Astrocyte of the spinal cord (primary cell): Measurements from ENCODE around the gene TTC28.
"Not testable (repeated sequence)": the region's sequence is repeated elsewhere in the genome, so short reads cannot be mapped to it uniquely, and the experiment has no call there.

ENCODE experiments used
- DNase-seq: peaks from one replicate; pipeline ENCODE4 v3.0.0; 2011; ENCODE audit warnings: low read depth, low spot score
- H3K4me3 ChIP-seq: 2 replicates; pipeline ENCODE4 v1.5.1; 2011; ENCODE audit warnings: low read depth, mild to moderate bottlenecking, low read length, moderate library complexity
- in situ Hi-C: cut with HindIII; loops from 2 replicates; pipeline ENCODE4 v1.10.0; 2017; ENCODE audit warnings: low sequenced_read_pairs
- TF ChIP-seq, protein P1 (sequence below): IDR thresholded peaks from 2 replicates; pipeline ENCODE4 v1.5.1; 2012; ENCODE audit warnings: low read depth, mild to moderate bottlenecking, low read length, inconsistent platforms

The TTC28 gene

DNA sequence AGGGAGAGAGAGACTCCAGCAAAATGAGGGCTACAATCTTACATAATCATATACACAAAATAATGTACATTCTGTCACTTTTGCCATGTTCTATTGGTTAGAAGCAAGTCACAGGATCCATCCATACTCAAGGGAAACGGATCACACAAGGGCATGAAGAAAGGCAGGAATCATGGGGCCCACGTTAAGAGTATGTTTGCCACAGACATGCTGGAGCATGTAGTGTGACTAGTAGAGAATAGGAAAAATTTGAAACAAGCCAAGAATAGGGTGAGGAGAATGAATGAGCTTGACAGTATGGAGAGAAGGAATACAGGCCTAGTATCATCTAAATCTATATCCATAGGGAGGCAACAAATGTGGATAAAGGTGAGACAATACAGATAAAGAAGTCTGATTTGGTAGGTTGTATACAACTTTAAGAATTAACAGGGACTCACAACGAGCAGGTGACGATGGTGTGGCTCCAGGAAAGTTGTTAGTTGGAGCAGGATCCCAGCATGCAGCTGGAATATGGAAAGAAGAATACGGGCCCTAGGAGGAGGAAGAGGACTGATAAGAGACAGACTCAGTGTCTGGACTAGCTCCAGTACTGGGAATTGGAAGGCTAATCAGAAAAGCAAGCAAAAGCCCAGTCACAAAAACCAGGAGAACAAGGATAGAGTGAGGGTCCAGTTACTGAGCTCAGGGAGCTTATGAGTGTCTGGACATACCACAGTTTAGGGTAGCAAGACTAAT lies 458.8 kb downstream of the TTC28 start:
- TF ChIP-seq, protein P1, sequence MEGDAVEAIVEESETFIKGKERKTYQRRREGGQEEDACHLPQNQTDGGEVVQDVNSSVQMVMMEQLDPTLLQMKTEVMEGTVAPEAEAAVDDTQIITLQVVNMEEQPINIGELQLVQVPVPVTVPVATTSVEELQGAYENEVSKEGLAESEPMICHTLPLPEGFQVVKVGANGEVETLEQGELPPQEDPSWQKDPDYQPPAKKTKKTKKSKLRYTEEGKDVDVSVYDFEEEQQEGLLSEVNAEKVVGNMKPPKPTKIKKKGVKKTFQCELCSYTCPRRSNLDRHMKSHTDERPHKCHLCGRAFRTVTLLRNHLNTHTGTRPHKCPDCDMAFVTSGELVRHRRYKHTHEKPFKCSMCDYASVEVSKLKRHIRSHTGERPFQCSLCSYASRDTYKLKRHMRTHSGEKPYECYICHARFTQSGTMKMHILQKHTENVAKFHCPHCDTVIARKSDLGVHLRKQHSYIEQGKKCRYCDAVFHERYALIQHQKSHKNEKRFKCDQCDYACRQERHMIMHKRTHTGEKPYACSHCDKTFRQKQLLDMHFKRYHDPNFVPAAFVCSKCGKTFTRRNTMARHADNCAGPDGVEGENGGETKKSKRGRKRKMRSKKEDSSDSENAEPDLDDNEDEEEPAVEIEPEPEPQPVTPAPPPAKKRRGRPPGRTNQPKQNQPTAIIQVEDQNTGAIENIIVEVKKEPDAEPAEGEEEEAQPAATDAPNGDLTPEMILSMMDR: no peak
- no peak overlapping the region for H3K4me3 ChIP-seq
- in situ Hi-C loops: no loop called here
- no peak for DNase-seq

DNA sequence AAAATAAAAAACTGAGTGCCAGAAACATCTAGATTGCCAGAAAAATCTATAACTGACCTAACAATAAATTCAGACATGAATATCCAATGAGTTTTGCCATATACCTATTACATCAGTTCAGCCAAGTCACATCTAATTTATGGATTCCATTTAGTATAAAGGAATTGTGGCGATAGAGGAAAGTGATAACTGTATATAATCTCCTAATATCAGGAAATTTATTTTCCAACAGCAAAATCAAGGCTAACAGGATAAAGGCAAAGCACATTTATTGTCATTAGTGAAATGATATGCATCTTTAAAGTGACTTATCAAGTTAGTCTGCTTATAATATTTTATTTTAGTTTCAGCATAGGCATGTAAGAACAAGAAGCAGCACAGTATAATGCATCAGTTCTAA lies 462.4 kb downstream of the TTC28 start:
- no peak for DNase-seq
- no peak overlapping the region for H3K4me3 ChIP-seq
- in situ Hi-C loops: no loop called here
- TF ChIP-seq, protein P1: no peak

DNA sequence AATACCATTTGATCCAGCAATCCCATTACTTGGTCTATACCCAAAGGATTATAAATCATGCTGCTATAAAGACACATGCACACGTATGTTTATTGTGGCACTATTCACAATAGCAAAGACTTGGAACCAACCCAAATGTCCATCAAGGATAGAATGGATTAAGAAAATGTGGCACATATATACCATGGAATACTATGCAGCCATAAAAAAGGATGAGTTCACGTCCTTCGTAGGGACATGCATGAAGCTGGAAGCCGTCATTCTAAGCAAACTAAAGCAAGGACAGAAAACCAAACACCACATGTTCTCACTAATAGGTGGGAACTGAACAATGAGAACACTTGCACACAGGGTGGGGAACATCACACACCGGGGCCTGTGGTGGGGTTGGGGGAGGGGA lies 464.9 kb downstream of the TTC28 start:
- DNase-seq, in situ Hi-C loops, H3K4me3 ChIP-seq: not testable (repeated sequence)

DNA sequence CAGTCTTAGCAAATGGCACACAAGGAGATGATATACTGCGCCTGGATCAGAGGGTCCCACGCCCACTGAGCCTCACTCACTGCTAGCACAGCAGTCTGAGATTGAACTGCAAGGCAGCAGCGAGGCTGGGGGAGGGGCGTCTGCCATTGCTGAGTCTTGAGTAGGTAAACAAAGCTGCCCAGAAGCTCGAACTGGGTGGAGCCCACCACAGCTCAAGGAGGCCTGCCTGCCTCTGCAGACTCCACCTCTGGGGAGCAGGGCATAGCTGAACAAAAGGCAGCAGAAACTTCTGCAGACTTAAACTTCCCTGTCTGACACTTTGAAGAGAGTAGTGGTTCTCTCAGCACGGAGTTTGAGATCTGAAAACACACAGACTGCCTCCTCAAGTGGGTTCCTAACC lies 470.2 kb downstream of the TTC28 start:
- H3K4me3 ChIP-seq, DNase-seq, in situ Hi-C loops: not testable (repeated sequence)

DNA sequence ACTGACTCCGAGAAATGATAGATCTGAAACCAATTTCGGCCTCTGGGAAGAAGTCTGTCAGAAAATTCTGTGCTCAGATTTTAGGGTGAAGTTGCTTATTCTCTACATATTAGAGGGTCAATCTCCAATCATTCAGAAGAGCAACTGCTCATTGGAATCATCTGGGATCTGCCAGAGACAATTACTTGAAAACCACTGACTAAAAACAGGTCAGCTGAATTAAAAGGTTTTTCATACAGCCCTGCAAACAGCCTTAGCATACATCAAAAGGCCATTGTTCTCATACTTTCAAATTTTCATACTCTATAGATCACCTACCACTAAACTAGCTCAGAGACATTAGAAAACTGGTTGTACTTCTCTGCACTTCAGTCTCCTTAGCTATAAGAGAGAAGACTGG lies 470.9 kb downstream of the TTC28 start:
- in situ Hi-C loops: no loop called here
- no peak overlapping the region for H3K4me3 ChIP-seq
- TF ChIP-seq, protein P1: no peak
- DNase-seq: no peak

DNA sequence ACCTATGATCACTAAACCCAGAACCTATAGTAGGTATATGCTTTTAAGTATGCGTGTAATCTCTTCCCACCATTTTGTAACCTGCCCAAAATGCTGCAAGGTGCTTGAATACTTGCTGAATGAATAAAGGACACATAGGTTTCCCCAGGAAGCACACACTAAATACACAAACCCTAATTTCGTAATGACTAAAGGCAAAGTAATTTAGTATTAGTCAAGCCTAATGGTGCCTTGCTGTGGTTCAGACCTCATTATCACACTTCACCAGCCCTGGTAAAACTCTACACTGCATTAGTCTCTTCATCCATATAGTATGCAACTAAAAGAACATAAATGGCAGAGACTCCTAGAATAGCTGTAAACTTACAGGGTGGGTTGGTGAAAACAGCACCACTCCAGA lies 471.6 kb downstream of the TTC28 start:
- no peak overlapping the region for H3K4me3 ChIP-seq
- TF ChIP-seq, protein P1: no peak
- in situ Hi-C loops: no loop called here
- peak; percentile 14 for DNase-seq

DNA sequence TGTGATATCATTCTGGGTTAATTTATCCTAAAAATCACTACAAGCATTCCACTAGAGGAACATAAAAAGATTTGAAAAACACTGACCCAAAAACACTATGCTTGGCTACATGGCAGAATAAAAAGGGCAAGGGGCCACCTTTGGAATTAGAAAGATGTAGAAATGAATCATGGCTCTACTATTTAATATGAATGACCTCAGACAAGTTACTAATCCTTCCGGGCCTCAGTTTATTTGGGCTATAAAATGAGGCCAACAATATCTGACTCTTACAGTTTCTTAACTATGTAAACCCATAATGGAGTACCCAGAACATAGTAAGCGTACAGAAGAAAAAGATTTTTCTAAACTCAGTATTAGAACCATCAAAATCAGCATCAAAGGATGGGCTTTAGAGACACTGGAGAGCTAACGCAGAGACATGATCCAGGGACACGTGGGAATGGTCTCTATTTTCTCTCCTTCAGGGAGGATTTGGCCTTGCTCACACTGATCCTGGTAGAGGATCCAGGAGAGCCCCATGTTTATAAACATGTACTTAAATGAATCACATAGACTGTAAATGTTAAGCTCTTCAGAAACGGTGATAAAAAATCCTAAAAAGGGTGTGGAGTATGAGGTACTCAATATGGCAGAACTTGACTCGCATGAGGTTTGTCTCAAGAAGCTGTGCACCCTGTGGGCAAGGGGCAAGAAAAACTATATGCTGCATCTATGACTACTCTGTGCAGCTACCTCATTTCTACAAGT lies 472.2 kb downstream of the TTC28 start:
- TF ChIP-seq, protein P1: no peak
- no peak overlapping the region for H3K4me3 ChIP-seq
- DNase-seq: no peak
- in situ Hi-C loops: no loop called here
